HepG2 (cell line): Measurements from ENCODE around the gene ANKFY1. TPM values are rescaled to one million over a fixed set of nuclear protein-coding genes. Genes with fewer than 3 reads are reported as not detected.
"Not testable (repeated sequence)": the region's sequence is repeated elsewhere in the genome, so short reads cannot be mapped to it uniquely, and the experiment has no call there.

Source experiments
- ATAC-seq: fragments of 200-7000 bp; cut with Tn5 transposase; 3 replicates; pipeline ENCODE4 v1.9.1; 2020; ENCODE audit warnings: mild to moderate bottlenecking, moderate library complexity
- BruUV-seq: library from RNA; stranded (reverse); fragments of 400-500 nt; replicated peaks from 2 replicates; lab custom pipeline; 2021; lab: Mats Ljungman, UMichigan
- CTCF ChIA-PET: fragments of 300-600 bp; formaldehyde crosslinking; extraction: SDS; loops from one replicate; lab custom pipeline; 2021; ENCODE audit warnings: low total read pairs, inconsistent platforms, low intra/inter-chr PET ratio; lab: Yijun Ruan, JAX
- POLR2A ChIA-PET: fragments of 350-600 bp; sonication (Branson Sonifier 250); formaldehyde crosslinking; loops from one replicate; lab custom pipeline; 2020; ENCODE audit warnings: antibody characterized with exemption, inconsistent platforms; lab: Yijun Ruan, JAX
- DNase-seq: peaks from one replicate; pipeline ENCODE4 v3.0.0-alpha.2; 2015; ENCODE audit warnings: low spot score
- FAIRE-seq: peaks from 3 replicates; lab custom pipeline; 2011; peaks lifted over from hg19 to GRCh38; lab: Jason Lieb, UNC
- H2AFZ ChIP-seq: one replicate; pipeline ENCODE4 v1.6.1; 2011; ENCODE audit warnings: low read length, inconsistent platforms
- H3K27ac ChIP-seq: fragments of 300-600 bp; 3 replicates; pipeline ENCODE4 v1.8.0; 2011; ENCODE audit warnings: mixed run types, mild to moderate bottlenecking, mixed read lengths, low read length, inconsistent platforms; ENCODE audit not compliant: insufficient read depth; ENCODE audit errors: extremely low read length
- H3K27me3 ChIP-seq, 2 experiments: fragments of 200-600 bp in 1 of 2; 2 replicates in 1 of 2; 3 replicates in 1 of 2; pipeline versions ENCODE4 v1.6.0 to v1.8.0; 2011; ENCODE audit warnings: low read length in 2 of 2, mild to moderate bottlenecking in 2 of 2, moderate library complexity in 2 of 2, inconsistent platforms in 1 of 2; ENCODE audit not compliant: insufficient read depth in 2 of 2, control insufficient read depth in 1 of 2
- H3K36me3 ChIP-seq, 2 experiments: fragments of 200-600 bp in 1 of 2; replicated peaks in 1 of 2; 2 replicates in 1 of 2; 3 replicates in 1 of 2; pipeline versions ENCODE4 v1.5.1 to v1.8.0; 2011; ENCODE audit warnings: low read length in 2 of 2, inconsistent platforms in 1 of 2; ENCODE audit not compliant: insufficient read depth in 2 of 2, control insufficient read depth in 1 of 2
- H3K4me1 ChIP-seq: 2 replicates; pipeline ENCODE4 v1.5.1; 2012; ENCODE audit warnings: low read length, inconsistent platforms; ENCODE audit not compliant: insufficient read depth
- H3K4me2 ChIP-seq: 2 replicates; pipeline ENCODE4 v1.6.0; 2011; ENCODE audit warnings: low read depth, low read length, inconsistent platforms
- H3K4me3 ChIP-seq, 3 experiments: fragments of 200-600 bp in 1 of 3; sonication (generic), shearing (Covaris generic) in 1 of 3; replicated peaks in 1 of 3; 2 replicates each; pipeline ENCODE4 v1.5.1; 2011 to 2016; ENCODE audit warnings: low read length in 3 of 3, inconsistent platforms in 2 of 3, low read depth in 2 of 3, mild to moderate bottlenecking in 2 of 3, control low read depth in 1 of 3, mixed read lengths in 1 of 3; ENCODE audit not compliant: insufficient read depth in 1 of 3
- H3K79me2 ChIP-seq: one replicate; pipeline ENCODE4 v1.6.1; 2011; ENCODE audit warnings: low read length, inconsistent platforms; ENCODE audit not compliant: insufficient read depth
- H3K9ac ChIP-seq: 2 replicates; pipeline ENCODE4 v1.6.0; 2011; ENCODE audit warnings: mild to moderate bottlenecking, low read depth, low read length, inconsistent platforms; ENCODE audit not compliant: insufficient read depth
- H3K9me3 ChIP-seq: 2 replicates; pipeline ENCODE4 v1.5.1; 2012; ENCODE audit warnings: mild to moderate bottlenecking, low read length
- H4K20me1 ChIP-seq: 2 replicates; pipeline ENCODE4 v1.6.0; 2011; ENCODE audit warnings: inconsistent platforms, mild to moderate bottlenecking, low read length, moderate library complexity; ENCODE audit not compliant: insufficient read depth
- BHLHE40 ChIP-seq: IDR thresholded peaks from 2 replicates; pipeline ENCODE4 v1.6.1; 2011; ENCODE audit warnings: low read length, improper control_type of control experiment
- CREM ChIP-seq, 2 experiments: sonication (generic) in 1 of 2; formaldehyde crosslinking in 1 of 2; IDR thresholded peaks; 2 replicates each; pipeline versions ENCODE4 v1.4.0 to v1.6.1; 2016 to 2020; ENCODE audit warnings: antibody characterized with exemption in 1 of 2, mild to moderate bottlenecking in 1 of 2, missing genetic modification reagents in 1 of 2
- IRF9 ChIP-seq: sonication (generic); formaldehyde crosslinking; IDR thresholded peaks from 2 replicates; pipeline ENCODE4 v1.8.0; 2022; ENCODE audit warnings: missing genetic modification reagents, mild to moderate bottlenecking, borderline replicate concordance
- MYC ChIP-seq: sonication (generic); formaldehyde crosslinking; IDR thresholded peaks from 2 replicates; pipeline ENCODE4 v1.9.0; 2021; ENCODE audit warnings: missing genetic modification reagents, borderline replicate concordance
- NFE2L1 ChIP-seq: sonication (generic); formaldehyde crosslinking; IDR thresholded peaks from 2 replicates; pipeline ENCODE4 v1.4.0; 2020; ENCODE audit warnings: missing genetic modification reagents, mild to moderate bottlenecking, borderline replicate concordance
- PRDM4 ChIP-seq: sonication (generic); formaldehyde crosslinking; IDR thresholded peaks from 2 replicates; pipeline ENCODE4 v1.9.0; 2021; ENCODE audit warnings: missing genetic modification reagents, borderline replicate concordance
- RXRA ChIP-seq: sonication (generic); formaldehyde crosslinking; IDR thresholded peaks from 2 replicates; pipeline ENCODE4 v1.5.1; 2020; ENCODE audit warnings: missing genetic modification reagents
- ZNF335 ChIP-seq: sonication (generic); formaldehyde crosslinking; IDR thresholded peaks from 2 replicates; pipeline ENCODE4 v1.4.0; 2020; ENCODE audit warnings: missing genetic modification reagents
- ZNF556 ChIP-seq: sonication (generic); formaldehyde crosslinking; IDR thresholded peaks from 2 replicates; pipeline ENCODE4 v1.4.0; 2020; ENCODE audit warnings: mild to moderate bottlenecking, missing genetic modification reagents, borderline replicate concordance
- WGBS: methylation state at CpG from one replicate; pipeline ENCODE4 v1.1.6; 2017; ENCODE audit warnings: low lambda C conversion rate; 5-methylcytosine and 5-hydroxymethylcytosine counted together
- in situ Hi-C: cut with HindIII; loops from 2 replicates; pipeline ENCODE4 v1.10.0; 2017; ENCODE audit warnings: low pct_unique_long_range_greater_than_20kb; ENCODE audit not compliant: extremely low pct_ligation_motif_present
- intact Hi-C: fragments of 100-400 bp; cut with micrococcal nuclease; formaldehyde crosslinking; loops from one replicate; pipeline ENCODE4 v1.10.0; 2022; ENCODE audit not compliant: unreplicated experiment
- polyA plus RNA-seq, 8 experiments: library from polyadenylated mRNA; depleted of rRNA in 3 of 8; stranded (reverse) in 7 of 8; unstranded in 1 of 8; fragments of >200 nt; fragmentation: Illumina TruSeq in 4 of 8; extraction: Trizol in 4 of 8; gene quantifications; 2 replicates each; pipeline versions ENCODE4 v1.2.1 to v1.2.3, GENCODE V29; 2011 to 2016; ENCODE audit warnings: low read depth in 4 of 8, missing spikeins in 1 of 8, mixed read lengths in 1 of 8; ENCODE audit not compliant: insufficient read depth in 1 of 8
- total RNA-seq, 5 experiments: library from RNA; depleted of rRNA; stranded (reverse); fragments of >200 nt; fragmentation: Illumina TruSeq; extraction: Trizol; gene quantifications; 2 replicates each; pipeline ENCODE4 v1.2.3, GENCODE V29; 2016; ENCODE audit warnings: low read depth in 1 of 5

Gene ANKFY1
- total and polyA plus RNA-seq, 2 of the 13 experiments (the other 11 are each of a cell fraction or from before 2014, with no cell fraction given): 11.9 to 16.8 TPM

DNA sequence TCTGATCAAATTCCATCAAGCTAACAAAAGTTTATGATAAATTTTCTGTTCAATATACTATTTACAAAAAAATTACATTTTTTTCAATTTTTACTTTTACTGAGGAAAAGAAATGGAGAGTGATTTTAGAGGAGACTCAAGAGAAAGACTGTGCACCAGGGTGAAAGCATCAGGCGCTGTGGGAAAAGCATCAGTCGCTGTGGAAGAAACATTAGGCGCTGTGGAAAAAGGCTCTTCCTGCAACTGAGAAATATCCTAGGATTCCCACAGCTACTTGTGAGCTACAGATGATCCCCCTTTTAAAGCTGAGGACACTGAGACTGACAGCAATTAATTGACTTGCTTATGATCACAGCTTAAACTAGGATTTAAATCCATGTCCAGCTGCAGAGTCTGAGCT, 4.9 kb downstream of the ANKFY1 start (continued):
- no peak for TF ChIP-seq PRDM4 (CRISPR knock-in tag)
- TF ChIP-seq RXRA (CRISPR knock-in tag): no peak
- no peak for TF ChIP-seq ZNF335 (CRISPR knock-in tag)

DNA sequence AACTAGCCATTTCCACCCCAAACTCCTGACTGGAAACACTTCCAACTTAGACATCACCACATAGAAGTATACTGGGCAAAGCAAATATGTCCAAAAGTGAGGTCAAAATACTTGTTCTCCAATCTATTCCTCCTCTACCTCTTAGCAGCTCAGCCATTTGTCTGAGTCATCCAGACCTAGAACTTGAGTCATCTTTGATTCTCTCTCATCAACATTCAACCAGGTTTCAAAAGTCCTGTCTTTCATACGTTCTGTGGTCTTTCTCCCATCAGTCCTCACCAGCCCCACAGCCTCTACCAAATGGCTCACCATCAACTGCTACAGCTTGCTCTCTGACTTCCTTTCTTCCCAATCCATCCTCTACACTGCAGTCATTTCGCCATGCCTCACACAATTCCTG, 6.8 kb downstream of the ANKFY1 start:
- no peak for FAIRE-seq
- no peak for TF ChIP-seq ZNF556 (CRISPR knock-in tag)
- TF ChIP-seq IRF9 (CRISPR knock-in tag): no peak
- TF ChIP-seq BHLHE40: no peak
- TF ChIP-seq MYC (CRISPR knock-in tag): no peak
- no peak for TF ChIP-seq NFE2L1 (CRISPR knock-in tag)
- no peak for TF ChIP-seq CREM (IDR thresholded peaks at IDR 0.05)
- TF ChIP-seq CREM (CRISPR knock-in tag; IDR thresholded peaks at IDR 0.05): no peak
- H3K9ac ChIP-seq: no peak overlapping the region
- no TSS peak for BruUV-seq
- no peak overlapping the region for H2AFZ ChIP-seq
- H4K20me1 ChIP-seq: no peaks in the 10 kb centered on the region
- intact Hi-C loops: no loop called here
- CTCF ChIA-PET: no interaction called here
- ATAC-seq: no peak
- no peaks in the 10 kb centered on the region for H3K9me3 ChIP-seq
- H3K4me1 ChIP-seq: peaks cover 9% of the 10 kb centered on the region
- no peak for DNase-seq
- in situ Hi-C loops: no loop called here
- 88% methylated on average over 2 of the region's 2 CpGs for WGBS
- peaks cover 0 to 4% of the 10 kb centered on the region in 2 experiments; a peak in 1 of 5 replicates for H3K36me3 ChIP-seq
- no peak overlapping the region for H3K4me2 ChIP-seq
- H3K79me2 ChIP-seq: peaks cover 76% of the 10 kb centered on the region
- POLR2A ChIA-PET: no interaction called here
- H3K27ac ChIP-seq: no peak overlapping the region
- H3K4me3 ChIP-seq: no peak overlapping the region
- no peaks in the 10 kb centered on the region for H3K27me3 ChIP-seq

DNA sequence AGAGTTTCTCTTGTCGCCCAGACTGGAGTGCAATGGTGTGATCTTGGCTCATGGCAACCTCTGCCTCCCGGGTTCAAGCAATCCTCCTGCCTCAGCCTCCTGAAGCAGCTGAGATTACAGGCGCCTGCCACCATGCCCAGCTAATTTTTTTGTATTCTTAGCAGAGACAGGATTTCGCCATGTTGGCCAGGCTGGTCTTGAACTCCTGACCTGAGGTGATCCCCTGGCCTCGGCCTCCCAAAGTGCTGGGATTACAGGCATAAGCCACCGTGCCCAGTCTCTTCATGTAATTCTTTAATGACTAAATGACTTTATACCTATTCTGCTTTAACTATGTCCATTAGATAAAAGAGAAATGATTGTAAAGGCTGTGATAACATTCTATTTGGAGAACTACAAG, 8.5 kb downstream of the ANKFY1 start:
- DNase-seq, H3K4me1 ChIP-seq, CTCF ChIA-PET, H3K9ac ChIP-seq, intact Hi-C loops, H3K4me3 ChIP-seq, in situ Hi-C loops, POLR2A ChIA-PET, H4K20me1 ChIP-seq, BruUV-seq, H2AFZ ChIP-seq, ATAC-seq, H3K27ac ChIP-seq, H3K27me3 ChIP-seq, H3K36me3 ChIP-seq, H3K4me2 ChIP-seq, FAIRE-seq, H3K9me3 ChIP-seq: not testable (repeated sequence)
- H3K79me2 ChIP-seq: peaks cover 71% of the 10 kb centered on the region
- 93% methylated on average over 6 of the region's 6 CpGs for WGBS
